Thyroid gland (tissue), 4 donors: Measurements from ENCODE around the gene ELL. TPM values are rescaled to one million over a fixed set of nuclear protein-coding genes. Genes with fewer than 3 reads are reported as not detected.

Source experiments
- DNase-seq, 2 donors: peaks; one replicate each; pipeline ENCODE4 v3.0.0-alpha.2; 2019
- H3K27ac ChIP-seq, 3 donors: fragments of 200-600 bp; sonication (generic); 1 replicate in 2 of 3; 2 replicates in 1 of 3; pipeline ENCODE4 v1.5.1; 2016 to 2019; ENCODE audit warnings: mild to moderate bottlenecking in 1 of 3, moderate library complexity in 1 of 3
- H3K27me3 ChIP-seq: fragments of 200-600 bp; sonication (generic); one replicate; pipeline ENCODE4 v1.5.1; 2019
- H3K36me3 ChIP-seq, 2 donors: fragments of 200-600 bp; sonication (generic); one replicate each; pipeline ENCODE4 v1.5.1; 2016 to 2019
- H3K4me1 ChIP-seq, 2 donors: fragments of 200-600 bp; sonication (generic); one replicate each; pipeline ENCODE4 v1.5.1; 2017 to 2019
- H3K4me3 ChIP-seq, 3 donors: fragments of 200-600 bp; sonication (generic); replicated peaks in 1 of 3; 1 replicate in 2 of 3; 2 replicates in 1 of 3; pipeline ENCODE4 v1.5.1; 2016; ENCODE audit warnings: mild to moderate bottlenecking in 1 of 3
- H3K9me3 ChIP-seq: fragments of 200-600 bp; sonication (generic); one replicate; pipeline ENCODE4 v1.5.1; 2017
- CTCF ChIP-seq, 6 experiments: fragments of 200-600 bp in 3 of 6; fragments of 450-650 bp in 3 of 6; sonication (generic) in 3 of 6; IDR thresholded peaks; one replicate each; pipeline ENCODE4 v1.5.1; 2016 to 2019; ENCODE audit warnings: antibody characterized with exemption in 6 of 6, mild to moderate bottlenecking in 2 of 6, inconsistent platforms in 1 of 6, moderate library complexity in 1 of 6
- POLR2A ChIP-seq, 2 donors: fragments of 450-650 bp; IDR thresholded peaks; one replicate each; pipeline ENCODE4 v1.6.1; 2017; ENCODE audit warnings: antibody characterized with exemption in 2 of 2, mild to moderate bottlenecking in 2 of 2, moderate library complexity in 1 of 2
- WGBS, 2 donors: methylation state at CpG; one replicate each; pipeline ENCODE4 v1.1.5; 2017; 5-methylcytosine and 5-hydroxymethylcytosine counted together
- intact Hi-C: fragments of 100-400 bp; cut with DNase I; formaldehyde crosslinking; loops from one replicate; pipeline ENCODE4 v1.15.1; 2023
- total RNA-seq, 4 donors: library from RNA; depleted of rRNA; stranded (reverse); fragments of >200 nt; gene quantifications; one replicate each; pipeline ENCODE4 v1.2.3, GENCODE V29; 2016

The ELL gene
- total RNA-seq, 4 donors from 2014 or later, result 10.8 to 31.0 (median 11.5) TPM

GRCh38 chr19:18427080-18427742, 94.7 kb downstream of the ELL start:
- no peaks in the 10 kb centered on the region for H3K9me3 ChIP-seq
- intact Hi-C loops, result no loop called here
- H3K36me3 ChIP-seq, result no peaks in the 10 kb centered on the region
- WGBS, 2 donors, result 83 to 91% methylated on average over 5 to 6 of the region's 16 CpGs
- no peak for TF ChIP-seq POLR2A (IDR thresholded peaks at IDR 0.05)
- no peak for TF ChIP-seq CTCF (IDR thresholded peaks at IDR 0.05)
- H3K4me3 ChIP-seq, result no peak overlapping the region
- DNase-seq, result no peak
- peaks cover 13 to 37% of the 10 kb centered on the region in 2 donors for H3K4me1 ChIP-seq
- H3K27ac ChIP-seq, result no peak overlapping the region
- H3K27me3 ChIP-seq, result no peaks in the 10 kb centered on the region

DNA sequence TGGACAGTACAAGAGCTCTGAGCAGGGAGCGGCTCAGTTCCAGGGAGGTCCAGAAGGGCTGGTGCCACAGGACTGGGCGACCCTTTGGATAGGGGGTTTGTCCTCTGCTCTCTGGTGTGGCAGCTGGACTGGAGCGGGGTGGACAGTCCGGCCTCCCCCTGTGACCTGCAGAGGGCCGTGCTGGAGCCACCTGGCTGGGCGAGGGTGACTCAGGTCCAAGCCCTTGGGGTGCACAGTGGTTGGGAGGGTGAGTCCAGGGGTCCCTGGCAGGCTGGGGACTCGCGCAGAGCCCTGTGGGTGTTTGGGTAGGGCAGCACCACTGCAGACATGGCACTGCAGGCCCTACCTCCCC, 95.5 kb downstream of the ELL start:
- no peaks in the 10 kb centered on the region for H3K36me3 ChIP-seq
- no peak for DNase-seq
- intact Hi-C loops, result no loop called here
- peaks cover 13 to 41% of the 10 kb centered on the region in 2 donors for H3K4me1 ChIP-seq
- no peak overlapping the region for H3K27ac ChIP-seq
- no peaks in the 10 kb centered on the region for H3K9me3 ChIP-seq
- H3K27me3 ChIP-seq, result no peaks in the 10 kb centered on the region
- WGBS, 2 donors, result 80% methylated on average over 2 of the region's 8 CpGs; no CpG with 5 or more reads in 1 of the 2 donors
- H3K4me3 ChIP-seq, result no peak overlapping the region
- TF ChIP-seq POLR2A (IDR thresholded peaks at IDR 0.05), result no peak
- no peak for TF ChIP-seq CTCF (IDR thresholded peaks at IDR 0.05)

DNA sequence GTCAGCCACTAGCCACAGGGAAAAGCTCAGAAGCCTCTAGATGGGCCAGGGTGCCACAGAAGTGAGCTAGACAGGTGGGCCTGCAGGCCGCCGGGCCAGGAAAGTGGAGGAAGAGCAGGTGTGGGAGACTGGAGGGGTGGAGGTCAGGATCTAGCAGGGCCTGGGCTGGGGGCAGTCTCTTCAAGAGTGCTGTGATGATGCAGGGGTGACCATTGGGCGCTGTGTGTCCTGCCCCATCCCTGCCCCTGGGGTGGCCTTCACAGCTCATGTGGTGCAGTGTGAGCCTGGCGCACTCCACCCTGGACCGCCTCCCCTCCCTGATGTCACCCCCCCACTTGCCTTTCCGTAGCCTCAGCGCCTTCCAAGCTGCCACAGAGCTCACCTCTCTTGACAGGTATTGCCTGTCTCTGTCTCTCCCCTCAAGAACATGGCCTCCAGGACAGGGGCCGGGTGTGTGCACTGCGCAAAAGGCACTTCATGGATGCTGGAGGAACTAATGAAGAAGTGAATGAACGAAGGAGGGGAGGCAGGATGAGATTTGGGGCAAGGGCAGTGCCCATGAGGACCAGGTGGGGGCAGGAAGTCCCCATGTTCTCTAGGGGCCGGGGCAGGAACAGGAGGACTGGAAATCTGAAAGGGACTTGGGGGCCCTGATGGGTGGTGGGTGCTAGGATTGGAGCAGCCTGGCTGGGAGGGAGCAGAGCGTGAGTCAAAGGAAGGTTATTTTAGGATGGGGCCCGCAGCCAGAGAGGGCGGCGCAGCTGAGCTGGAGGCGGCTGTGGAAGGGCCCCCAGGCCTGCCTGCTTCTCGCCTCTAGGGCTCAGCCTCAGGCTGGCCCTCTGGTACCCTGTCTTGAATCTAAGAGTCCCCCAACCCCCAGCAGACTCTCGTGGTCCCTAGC, 96.1 kb downstream of the ELL start:
- Histone ChIP-seq H3K9me3 (no peaks in the 10 kb centered on the region), H3K27ac (no peak overlapping the region), H3K36me3 (no peaks in the 10 kb centered on the region), H3K4me3 (no peak overlapping the region), H3K4me1 (peaks cover 17 to 47% of the 10 kb centered on the region in 2 donors), H3K27me3 (no peaks in the 10 kb centered on the region)
- no peak for DNase-seq
- intact Hi-C loops, result no loop called here
- TF ChIP-seq POLR2A (IDR thresholded peaks at IDR 0.05), result no peak
- no peak for TF ChIP-seq CTCF (IDR thresholded peaks at IDR 0.05)
- 76 to 84% methylated on average over 17 to 18 of the region's 18 CpGs for WGBS, 2 donors

DNA sequence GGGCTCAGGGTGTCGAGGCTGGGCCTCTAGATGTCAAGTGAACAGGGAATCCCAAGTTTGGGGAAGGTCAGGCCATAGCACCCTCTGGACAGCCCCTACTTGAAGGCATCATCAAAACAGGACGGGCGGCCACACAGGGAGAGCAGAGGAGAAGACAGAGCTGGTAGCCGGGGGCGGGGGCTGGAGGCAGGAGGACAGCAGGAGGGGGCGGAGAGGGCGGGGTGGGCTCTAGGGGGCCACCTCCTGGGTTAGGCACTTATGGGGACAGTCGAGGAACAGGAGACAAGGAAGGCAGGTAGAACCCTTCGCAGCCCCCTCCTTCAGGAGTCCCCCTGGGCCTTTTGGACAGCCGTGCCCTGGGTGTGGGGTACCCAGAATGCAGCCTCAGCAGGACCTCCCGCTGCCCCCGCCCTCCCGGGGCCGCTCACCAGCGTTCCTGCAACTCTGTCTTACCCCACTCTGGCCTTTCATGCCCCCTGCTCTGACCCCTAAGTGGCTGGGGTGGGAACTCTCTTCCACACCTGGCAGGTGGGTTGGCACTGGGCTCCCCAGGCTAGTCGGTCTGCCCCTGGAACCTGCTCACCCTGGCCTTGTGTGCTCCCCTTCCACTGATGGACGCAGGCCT, 96.9 kb downstream of the ELL start:
- no peak for TF ChIP-seq POLR2A (IDR thresholded peaks at IDR 0.05)
- no peak for TF ChIP-seq CTCF (IDR thresholded peaks at IDR 0.05)
- H3K27ac ChIP-seq, result no peak overlapping the region
- no peak overlapping the region for H3K4me3 ChIP-seq
- H3K36me3 ChIP-seq, result no peaks in the 10 kb centered on the region
- no peaks in the 10 kb centered on the region for H3K9me3 ChIP-seq
- peaks cover 25 to 52% of the 10 kb centered on the region in 2 donors for H3K4me1 ChIP-seq
- no peaks in the 10 kb centered on the region for H3K27me3 ChIP-seq
- DNase-seq, result no peak
- intact Hi-C loops, result no loop called here
- WGBS, 2 donors, result 85% methylated on average over 12 to 16 of the region's 17 CpGs
